HG03575 (cell line): ENCODE results near the gene INPP4B.
"Not testable (repeated sequence)": the region's sequence is repeated elsewhere in the genome, so short reads cannot be mapped to it uniquely, and the experiment has no call there.

Experiments used
- ATAC-seq: cut with Tn5 transposase; IDR thresholded peaks from one replicate; pipeline ENCODE4 v1.9.1; 2021; ENCODE audit not compliant: unreplicated experiment, insufficient number of reproducible peaks, low FRiP score; ENCODE audit errors: extremely low read depth

Gene INPP4B

DNA sequence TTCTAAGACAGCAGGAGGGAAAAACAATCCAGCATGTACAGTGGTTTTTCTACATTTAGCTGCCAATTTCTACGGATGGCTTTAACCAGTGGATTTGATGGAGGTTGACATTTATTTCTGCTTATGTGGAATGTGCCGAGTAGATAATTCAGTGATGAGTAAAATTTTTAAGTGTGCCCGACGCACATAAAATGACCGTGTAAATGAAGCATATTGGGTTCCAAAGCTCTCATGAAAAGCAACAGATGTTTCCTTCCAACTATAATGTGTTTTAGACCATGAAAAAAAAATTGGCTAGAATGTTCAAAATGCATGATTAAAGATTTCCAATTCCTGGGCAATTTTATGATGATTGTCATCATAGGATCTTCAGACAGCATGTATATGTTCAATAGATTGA, 14.1 kb downstream of the INPP4B start:
- no peak for ATAC-seq

- ATAC-seq, result no peak
These were observed 19.4 kb downstream of the INPP4B start for GRCh38 chr4:142826503-142827241.

DNA sequence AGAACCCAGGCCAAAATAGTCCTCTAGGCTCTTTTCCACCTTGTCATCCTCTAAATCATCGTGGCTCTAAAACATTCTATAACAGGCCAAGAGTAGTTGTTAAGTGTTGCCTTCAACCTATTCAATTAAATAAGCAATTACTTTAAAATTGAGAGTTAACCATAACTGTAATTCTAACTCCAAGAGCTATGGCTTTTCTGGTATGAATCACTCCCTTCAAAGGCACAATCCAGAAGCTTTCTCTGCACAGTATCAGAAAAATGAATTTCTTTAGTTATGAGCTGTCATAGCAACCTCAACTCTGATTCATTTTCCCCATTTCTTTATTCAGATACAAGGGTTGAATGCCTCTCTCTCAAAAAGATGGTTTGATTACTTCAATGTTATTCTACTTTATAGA, 21.7 kb downstream of the INPP4B start:
- no peak for ATAC-seq

DNA sequence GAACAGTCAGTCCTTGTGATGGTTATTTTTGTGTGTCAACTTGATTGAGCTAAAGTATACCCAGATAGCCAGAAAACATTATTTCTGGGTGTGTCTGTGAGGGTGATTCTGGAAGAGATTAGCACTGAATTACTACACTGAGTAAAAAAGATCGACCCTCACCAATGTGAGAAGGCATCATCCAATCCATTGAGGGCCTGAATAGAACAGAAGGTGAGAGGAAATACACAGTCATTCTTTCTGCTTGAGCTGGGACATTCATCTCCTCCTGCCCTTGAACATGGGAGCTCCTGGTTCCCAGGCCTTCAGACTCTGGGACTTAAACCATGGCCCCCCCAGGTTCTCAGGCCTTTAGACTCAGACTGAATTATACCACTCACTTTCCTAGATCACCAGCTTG, 22.3 kb downstream of the INPP4B start:
- no peak for ATAC-seq

- ATAC-seq, result no peak
These were observed 27.6 kb downstream of the INPP4B start for GRCh38 chr4:142818476-142818875.

GRCh38 chr4:142818031-142818430, 28.1 kb downstream of the INPP4B start:
- no peak for ATAC-seq

- no peak for ATAC-seq
These were observed 28.7 kb downstream of the INPP4B start for GRCh38 chr4:142817442-142817841.

GRCh38 chr4:142815834-142816233, 30.3 kb downstream of the INPP4B start:
- ATAC-seq, result no peak

- no peak for ATAC-seq
These were observed 32.7 kb downstream of the INPP4B start for GRCh38 chr4:142813388-142813787.

DNA sequence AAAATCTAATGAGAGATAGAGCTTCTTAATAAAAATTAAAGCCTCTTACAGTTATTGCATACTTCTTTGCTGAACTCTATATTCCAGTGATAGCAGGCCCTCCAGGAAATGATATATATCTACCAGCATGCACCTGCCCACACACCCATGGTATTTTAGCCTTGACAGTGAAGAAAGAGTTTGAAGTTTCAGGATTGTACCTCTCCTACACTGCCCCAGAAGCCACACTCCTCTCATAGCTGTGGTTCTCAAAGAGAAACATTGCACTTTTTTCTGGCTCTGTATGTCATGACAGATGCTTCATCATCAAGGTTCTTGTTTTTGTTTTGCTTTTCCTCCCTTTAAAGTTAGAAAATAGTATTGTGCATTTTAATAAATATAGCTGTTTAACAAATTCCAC, 34.0 kb downstream of the INPP4B start:
- ATAC-seq, result no peak

DNA sequence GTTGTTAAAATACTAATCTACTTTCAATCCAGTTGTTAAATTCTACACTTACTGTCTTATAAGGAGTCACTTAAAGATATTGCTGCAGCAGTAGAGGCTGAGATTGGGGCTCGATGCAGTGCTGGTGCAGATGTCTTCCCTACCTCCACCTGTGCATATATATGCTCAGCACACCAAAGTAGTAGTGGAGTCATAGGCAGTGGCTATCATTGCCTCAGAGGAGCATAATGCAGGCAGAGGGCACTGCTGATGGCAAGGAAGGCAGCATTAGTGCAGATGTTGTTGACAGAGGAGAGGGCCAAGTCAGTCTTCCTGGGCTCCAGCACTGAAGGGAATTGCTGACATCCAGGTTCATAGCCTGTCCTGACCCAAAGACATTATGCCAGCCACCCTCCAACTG, 35.1 kb downstream of the INPP4B start:
- no peak for ATAC-seq

- ATAC-seq, result no peak
These were observed 36.5 kb downstream of the INPP4B start for GRCh38 chr4:142809559-142809958.

DNA sequence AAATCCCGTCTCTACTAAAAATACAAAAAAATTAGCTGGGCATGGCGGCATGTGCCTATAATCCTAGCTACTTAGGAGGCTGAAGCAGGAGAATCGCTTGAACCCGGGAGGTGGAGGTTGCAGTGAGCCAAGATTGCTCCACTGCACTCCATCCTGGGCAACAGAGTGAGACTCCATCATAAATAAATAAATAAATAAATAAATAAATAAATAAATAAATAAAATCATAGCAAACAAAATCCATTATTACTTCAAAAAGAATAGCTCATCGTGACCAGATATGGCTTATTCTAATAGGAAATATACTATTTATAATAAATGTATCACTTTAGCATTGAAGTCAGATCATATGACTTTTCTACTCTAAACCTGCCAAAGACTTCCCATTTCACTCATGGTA, 42.2 kb downstream of the INPP4B start:
- not testable (repeated sequence) for ATAC-seq

GRCh38 chr4:142801966-142802365, 44.1 kb downstream of the INPP4B start:
- no peak for ATAC-seq

- ATAC-seq, result no peak
These were observed 65.0 kb downstream of the INPP4B start for GRCh38 chr4:142781114-142781513.

DNA sequence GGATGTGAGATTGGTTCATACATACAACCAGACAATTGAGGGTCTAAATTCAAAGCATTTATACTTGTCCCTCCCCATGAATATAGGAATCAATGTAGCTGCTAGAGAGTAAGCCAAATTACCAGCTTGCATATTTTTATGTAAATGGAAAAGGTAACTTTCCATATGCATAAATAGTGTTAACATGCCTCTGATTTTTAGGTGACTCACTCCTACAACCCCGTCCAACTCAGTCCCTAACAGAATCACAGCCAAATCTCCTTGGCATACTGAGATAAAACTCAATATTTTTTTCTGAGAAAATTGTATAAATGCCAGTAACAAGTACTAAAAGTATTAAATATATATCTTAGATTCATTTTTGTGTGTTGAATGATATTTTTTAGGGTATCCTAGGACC, 67.2 kb downstream of the INPP4B start:
- no peak for ATAC-seq

GRCh38 chr4:142778430-142778829, 67.7 kb downstream of the INPP4B start:
- no peak for ATAC-seq

DNA sequence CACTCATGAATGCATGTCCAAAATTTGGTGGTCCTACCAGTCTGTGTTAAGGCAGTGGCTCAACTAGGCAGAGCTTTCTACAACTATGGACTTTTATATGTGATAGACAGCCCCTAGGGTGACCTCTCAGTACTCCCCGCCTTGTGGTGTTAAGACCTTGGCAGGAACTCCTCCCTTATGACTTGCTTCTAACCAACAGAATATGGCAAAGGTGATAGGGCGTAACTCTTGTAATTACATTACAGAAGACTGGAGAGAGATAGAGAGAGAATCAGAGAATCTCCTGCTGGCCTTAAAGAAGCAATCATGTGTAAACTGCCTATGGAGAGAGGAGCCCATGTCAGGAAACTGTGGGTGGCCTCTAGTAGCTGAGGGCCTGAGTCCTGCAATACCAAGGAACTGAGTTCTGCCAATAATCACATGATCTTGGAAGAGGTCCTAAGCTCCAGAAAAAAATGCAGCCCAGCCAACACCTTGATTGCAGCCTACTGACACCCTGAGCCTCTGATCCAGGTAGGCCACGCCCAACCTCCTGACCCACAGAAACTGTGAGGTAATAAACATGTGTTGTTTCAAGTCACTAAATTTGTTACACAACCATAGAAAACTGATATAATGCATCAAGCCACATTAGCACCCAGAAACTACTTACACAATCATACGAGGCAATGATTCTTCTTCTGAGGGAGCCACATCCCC, 68.9 kb downstream of the INPP4B start:
- no peak for ATAC-seq

DNA sequence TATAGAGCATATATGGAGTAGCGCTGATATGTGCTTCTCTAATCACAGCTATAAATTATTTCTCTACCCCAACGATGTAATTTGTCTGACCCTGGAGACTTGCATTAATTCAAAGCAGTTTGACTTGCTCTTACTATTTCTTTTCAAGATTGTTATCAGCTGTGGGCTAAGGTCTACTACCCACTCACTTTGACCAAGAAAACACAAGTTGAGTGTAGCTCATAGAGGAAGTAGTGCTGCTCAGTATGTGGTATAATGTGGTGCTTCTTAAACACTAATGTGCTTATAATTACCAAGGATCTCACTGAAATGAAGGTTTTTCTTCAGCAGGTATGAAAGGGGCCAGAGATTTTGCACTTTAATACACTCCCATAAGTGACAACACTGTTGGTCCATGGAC, 70.1 kb downstream of the INPP4B start:
- no peak for ATAC-seq

- ATAC-seq, result no peak
These were observed 72.6 kb downstream of the INPP4B start for GRCh38 chr4:142773505-142773904.

DNA sequence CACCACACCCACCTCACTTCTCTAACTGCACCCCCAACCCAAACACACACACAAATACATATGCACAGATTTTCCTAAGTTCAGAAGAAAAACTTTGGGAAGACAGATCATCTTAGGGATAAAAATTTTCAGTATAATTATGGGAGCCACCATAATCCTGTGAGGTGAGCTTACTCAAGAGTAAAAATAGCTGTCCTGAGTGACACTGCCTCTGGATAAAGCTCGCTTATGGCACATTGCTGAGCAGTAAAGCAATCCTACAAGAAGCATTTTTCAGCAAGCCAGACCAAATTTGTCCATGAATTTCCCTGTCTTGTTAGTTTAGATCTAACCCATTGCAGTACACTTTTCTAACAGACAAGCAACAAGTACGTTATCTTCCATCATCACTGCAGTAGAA, 83.8 kb downstream of the INPP4B start:
- no peak for ATAC-seq
